ENCODE measurements around the gene NUP155.
"Not testable (repeated sequence)": the region's sequence is repeated elsewhere in the genome, so short reads cannot be mapped to it uniquely, and the experiment has no call there.

The NUP155 gene

DNA sequence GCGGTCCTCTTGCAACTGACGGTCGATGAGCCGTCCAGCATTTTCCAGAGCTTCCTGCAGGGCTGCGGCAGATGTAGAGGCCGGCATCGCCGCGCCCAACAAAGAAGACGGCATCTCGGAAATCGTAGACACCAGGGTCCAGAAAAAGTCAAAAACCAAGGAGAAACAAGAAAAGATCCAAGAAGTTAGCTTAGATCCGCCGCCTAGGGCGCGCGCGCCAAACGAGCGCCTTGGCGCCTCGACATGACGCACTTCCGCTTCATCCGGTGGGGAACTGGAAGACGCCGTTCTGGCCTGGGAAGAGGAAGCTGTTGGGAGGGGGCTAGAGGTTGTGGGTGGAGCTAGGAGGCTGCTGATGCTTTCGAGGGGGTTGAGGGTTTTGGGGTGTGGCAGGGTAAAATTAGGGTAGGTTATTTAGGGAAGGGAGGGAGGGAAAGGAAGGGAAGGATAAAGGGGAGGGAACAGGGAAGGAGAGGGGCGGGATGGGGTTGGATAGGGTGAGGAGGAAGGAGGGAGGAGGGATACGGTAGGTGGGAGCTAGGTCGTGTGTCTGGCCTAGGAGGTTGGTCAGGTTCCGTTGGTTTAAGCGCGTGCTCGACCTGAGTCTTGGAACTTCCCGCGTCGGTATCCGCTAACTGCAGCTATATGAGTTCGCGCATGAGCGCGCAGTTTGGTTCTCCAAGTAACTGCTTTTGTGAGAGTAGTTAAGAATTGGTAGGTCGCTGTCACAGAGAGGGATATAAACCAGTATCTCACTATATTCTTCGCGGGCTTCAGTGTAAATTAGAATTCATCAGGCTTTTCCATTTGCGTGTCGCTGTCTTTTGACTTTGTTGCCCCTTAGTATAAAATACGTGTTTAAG is at the start of gene NUP155:
Gene NUP155 (minus strand): TSS at position 243 of the 863 bp plus-strand sequence. CDS start 129 bp downstream, at position 114.
- peak; percentile 97 to 98 for DNase-seq

DNA sequence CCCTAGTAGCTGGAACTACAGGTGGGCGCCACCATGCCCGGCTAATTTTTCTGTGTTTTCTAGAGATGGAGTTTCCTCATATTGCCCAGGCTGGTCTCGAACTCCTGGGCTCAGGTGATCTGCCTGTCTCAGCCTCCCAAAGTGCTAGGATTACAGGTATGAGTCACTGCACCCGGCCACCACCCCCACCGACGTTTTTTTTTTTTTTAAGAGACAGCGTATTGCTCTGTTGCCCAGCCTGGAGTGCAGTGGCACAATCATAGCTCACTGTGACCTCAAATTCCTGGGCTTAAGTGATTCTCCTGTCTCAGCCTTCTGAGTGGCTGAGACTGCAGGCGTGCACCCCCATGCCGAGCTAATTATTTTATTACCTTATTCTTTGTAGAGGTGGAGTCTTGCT is 46.4 kb upstream of the NUP155 start:
- no peak for DNase-seq

DNA sequence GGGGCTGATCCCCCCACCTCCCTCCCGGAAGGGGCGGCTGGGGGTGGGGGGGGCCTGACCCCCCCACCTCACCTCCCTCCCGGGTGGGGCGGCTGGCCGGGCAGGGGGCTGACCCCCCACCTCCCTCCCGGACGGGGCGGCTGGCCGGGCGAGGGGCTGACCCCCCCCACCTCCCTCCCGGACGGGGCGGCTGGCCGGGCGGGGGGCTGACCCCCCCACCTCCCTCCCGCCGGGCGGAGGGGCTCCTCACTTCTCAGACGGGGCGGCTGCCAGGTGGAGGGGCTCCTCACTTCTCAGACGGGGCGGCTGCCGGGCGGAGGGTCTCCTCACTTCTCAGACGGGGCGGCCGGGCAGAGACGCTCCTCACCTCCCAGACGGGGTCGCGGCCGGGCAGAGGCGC is 44.5 kb upstream of the NUP155 start:
- DNase-seq = not testable (repeated sequence)

DNA sequence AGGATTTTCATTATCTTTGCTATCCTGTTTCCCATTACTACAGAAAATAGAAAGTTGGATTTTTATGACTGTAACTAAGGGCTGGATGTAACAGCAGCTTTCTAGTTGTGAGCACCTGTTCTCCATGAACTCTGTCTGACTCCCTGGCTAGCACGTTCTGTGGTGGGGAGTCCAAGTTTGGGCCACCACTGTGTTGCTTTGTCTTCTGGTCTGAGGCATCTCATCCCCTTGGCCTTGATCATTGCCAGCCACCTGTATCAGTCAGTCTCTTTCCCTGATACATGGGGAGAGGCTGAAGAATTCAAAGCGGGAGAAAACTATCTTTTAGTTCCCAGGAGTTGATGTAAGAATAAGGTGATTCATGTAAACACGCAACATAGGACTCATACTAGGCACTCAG is 41.6 kb upstream of the NUP155 start:
- DNase-seq = no peak

DNA sequence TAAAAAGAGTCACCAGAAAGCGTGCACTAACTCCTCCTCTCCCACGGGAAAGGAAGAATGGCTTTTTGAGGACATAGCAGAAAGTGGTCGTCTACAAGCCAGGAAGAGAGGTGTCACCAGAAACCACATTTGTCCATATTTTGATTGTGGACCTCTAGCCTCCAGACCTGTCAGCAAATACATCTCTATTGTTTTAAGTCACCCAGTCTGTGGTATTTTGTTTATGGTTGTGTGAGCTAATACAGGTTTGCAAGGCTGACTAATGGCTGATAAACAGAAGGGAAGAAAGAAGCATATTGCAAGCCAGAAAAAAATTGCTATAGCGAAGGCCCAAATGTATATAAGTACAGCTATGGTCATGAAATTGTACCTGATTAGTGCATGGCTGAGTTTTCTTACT is 29.6 kb upstream of the NUP155 start:
- DNase-seq = no peak

DNA sequence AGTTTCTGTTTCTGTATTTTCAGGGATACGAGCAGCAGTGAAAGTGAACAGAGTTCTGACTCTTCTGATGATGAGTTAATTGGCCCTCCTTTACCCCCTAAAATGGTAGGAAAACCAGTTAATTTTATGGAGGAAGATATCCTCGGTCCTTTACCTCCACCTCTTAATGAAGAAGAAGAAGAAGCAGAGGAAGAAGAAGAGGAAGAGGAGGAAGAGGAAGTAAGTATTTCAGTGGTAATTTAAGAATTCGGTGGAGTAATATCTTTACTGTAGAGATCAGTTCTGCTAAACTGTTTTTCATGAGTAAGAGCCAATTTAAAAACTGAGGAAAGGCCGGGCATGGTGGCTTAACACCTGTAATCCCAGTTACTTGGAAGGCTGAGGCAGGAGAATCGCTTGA is 25.4 kb upstream of the NUP155 start:
- no peak for DNase-seq

DNA sequence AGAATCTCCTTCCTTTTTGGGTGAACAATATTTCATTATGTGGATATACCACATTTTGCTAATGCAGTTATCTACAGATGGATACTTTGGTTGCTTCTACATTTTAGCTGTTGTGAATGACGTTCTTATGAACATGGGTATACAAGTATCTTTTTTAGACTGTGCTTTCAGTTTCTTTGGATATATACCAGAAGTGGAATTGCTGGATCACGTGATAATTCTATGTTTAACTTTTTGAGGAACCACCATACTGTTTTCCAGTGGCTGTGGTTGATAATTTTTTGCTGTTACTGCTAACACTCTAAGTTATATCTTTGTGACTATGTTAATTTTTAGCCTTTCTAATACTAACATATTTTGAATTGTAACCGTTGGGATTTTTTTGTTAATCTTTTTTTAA is 20.7 kb upstream of the NUP155 start:
- DNase-seq = no peak

DNA sequence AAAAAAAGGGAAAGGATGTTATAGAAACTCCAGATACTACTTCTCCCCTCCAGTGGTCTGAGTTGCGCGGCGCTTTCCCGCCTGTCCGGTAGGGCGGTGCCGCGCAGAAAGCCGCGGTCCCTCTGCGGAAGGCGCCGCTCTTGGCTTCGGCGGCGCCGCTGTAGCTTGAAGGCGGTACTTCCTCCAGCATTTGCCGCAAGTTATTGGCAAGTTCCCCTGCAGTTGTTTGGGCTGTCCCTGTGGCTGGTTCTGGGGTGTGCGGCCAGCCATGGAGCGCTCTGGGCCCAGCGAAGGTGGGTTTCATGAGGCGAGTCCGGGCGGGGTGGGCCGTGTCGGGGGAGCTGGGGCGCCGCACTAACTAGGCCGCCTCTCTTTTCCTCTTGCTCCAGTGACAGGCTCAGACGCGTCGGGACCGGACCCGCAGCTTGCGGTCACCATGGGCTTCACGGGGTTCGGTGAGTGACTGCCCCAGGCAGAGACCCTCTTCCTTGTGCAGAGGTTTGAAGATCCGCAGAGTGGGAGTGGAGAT is 8.3 kb upstream of the NUP155 start, which contains the start of gene WDR70:
Gene WDR70 (plus strand): TSS at position 219 of the 529 bp plus-strand sequence. CDS start 50 bp downstream, at position 269.
- peak; percentile 86 to 96 for DNase-seq

DNA sequence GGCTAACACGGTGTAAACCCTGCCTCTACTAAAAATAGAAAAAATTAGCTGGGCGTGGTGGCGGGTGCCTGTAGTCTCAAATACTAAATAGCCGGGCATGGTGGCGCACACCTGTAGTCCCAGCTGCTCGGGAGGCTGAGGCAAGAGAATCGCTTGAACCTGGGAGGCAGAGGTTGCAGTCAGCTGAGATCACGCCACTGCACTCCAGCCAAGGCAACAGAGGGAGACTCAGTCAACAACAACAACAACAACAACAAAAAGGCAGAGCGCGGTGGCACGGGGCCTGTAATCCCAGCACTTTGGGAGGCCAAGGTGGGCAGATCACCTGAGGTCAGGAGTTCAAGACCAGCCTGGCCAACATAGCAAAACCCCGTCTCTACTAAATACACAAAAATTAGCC is 7.2 kb upstream of the NUP155 start:
- not testable (repeated sequence) for DNase-seq

DNA sequence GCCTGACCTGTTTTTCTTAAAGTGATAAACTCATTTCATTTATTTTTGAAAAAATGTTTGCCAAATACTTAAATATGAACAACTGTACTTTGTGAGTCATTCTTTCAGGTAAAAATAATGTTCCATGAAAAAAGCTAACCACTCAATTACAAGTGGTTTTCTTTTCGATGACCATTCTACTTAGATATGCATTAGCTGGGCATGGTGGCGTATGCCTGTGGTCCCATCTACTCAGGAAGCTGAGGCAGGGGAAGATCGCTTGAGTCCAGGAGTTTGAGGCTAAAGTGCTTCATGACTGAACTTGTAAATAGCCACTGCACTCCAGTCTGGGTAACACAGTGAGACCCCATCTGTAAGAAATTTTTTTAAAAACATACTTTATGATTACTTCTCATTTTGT is 4.2 kb upstream of the NUP155 start:
- DNase-seq = no peak

DNA sequence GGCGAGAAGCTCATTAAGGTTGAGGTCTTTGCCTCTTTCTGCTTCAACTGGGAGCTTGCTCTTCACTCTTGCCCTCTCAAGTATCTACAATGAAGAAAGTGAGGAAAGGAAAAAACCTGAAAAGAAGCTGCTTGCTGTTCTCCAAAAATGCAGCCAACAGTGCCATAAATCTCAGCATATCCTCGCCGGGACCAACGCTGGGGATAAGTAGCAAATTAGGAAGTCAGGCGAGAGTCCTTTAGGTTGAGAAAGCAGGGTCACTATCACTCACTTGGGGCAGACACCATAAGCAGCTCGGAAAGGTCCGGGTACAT is 399 bp downstream of the NUP155 start:
- DNase-seq = no peak

DNA sequence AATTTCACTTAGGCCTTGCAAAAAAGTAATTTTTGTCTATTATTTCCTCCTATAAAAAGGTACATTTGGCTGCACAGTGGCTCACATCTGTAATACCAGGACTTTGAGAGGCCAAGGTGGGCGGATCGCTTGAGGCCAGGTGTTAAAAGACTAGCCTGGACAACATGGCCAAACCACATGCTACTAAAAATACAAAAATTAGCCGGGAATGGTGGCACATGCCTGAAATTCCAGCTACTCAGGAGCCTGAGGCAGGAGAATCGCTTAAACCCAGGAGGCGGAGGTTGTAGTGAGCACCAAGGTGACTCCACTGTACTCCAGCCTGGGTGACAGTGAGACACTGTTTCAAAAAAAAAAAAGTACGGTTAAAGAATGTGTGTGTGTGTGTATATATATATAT is 15.7 kb downstream of the NUP155 start:
- no peak for DNase-seq

DNA sequence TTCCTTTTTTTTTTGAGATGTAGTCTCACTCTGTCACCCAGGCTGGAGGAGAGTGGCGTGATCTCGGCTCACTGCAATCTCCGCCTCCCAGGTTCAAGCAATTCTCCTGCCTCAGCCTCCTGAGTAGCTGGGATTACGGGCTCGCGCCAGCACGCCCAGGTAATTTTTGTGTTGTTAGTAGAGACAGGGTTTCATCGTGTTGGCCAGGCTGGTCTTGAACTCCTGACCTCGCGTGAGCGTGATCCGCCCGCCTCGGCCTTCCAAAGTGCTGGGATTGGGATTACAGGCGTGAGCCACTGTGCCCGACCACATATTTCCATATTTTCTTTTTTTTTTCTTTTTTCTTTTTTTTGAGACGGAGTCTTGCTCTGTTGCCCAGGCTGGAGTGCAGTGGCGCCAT is 28.2 kb downstream of the NUP155 start:
- DNase-seq = not testable (repeated sequence)

DNA sequence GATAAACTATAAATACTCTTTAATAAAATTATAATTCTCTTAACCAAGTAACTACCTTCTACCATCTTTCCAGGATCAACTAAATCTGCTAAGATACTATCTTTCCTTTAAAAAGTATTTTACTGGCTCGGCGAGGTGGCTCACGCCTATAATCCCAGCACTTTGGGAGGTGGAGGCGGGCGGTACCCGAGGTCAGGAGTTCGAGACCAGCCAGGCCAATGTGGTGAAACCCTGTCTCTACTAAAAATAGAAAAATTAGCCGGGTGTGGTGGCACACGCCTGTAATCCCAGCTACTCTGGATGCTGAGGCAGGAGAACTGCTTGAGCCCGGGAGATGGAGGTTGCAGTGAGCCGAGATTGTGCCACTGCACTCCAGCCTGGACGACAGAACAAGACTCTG is 36.2 kb downstream of the NUP155 start:
- not testable (repeated sequence) for DNase-seq

DNA sequence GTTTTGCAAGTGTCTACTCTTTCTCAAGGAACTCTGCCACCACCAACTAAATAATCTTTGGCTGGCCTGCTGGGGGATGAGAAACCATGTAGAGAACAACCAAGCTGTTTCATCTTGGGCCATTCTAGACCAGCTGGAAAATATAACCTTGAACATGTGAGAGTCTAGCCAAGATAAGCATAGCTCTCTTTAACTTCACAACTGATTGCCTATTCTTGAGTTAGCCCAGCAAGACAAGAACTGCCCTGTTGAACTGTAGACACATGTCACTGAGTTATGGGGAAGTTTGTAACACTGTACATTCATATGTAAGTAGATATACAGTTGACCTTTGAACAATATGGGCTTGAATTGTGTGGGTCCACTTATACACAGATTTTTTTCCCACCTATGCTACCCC is 44.4 kb downstream of the NUP155 start:
- no peak for DNase-seq

DNA sequence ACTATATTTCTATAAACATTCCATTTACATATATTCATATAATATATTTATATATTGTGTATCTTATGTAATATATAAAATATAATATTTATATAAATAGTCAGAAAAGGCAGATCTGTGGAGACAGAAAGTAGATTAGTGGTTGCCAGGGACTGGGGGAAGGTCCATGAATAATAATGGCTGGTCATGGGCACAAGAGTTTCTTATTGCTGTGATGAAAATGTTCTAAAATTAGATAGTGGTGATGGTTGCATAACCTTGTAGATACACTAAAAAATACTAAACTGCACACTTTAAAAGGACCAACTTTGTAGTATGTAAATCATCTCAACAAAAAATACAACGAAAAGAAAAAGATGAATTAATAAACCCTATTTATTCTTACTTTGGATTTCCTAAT is 47.3 kb downstream of the NUP155 start:
- DNase-seq = no peak

DNA sequence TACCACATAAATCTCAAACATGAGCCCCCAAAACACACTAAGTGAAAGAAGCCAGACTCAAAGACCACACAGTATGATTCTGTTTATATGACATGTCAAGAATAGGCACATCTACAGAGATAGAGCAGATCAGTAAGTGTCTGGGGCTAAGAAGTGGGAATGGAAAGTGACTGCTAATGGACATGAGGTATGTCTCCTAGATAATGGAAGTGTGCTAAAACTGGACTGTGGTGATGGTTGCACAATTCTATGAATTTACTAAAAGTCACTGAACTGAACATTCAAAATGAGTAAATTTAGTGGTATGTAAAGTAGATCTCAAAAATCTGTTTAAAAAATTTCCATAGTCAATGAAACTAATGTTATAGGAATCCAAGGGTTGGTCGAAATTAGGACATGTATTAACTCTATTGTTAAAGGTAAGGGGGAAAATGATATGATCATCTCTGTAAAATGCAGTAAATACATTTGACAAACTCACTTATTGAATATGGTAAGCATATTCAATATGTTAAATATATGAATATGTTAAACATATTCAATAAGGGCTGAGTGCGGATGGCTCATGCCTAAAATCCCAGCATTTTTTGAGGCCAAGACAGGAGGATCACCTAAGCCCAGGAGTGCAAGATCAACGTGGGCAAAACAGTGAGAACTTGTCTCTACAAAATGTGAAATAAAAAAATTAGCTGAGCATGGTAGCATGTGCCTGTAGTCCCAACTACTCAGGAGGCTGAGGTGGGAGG is 51.7 kb downstream of the NUP155 start:
- DNase-seq = no peak

DNA sequence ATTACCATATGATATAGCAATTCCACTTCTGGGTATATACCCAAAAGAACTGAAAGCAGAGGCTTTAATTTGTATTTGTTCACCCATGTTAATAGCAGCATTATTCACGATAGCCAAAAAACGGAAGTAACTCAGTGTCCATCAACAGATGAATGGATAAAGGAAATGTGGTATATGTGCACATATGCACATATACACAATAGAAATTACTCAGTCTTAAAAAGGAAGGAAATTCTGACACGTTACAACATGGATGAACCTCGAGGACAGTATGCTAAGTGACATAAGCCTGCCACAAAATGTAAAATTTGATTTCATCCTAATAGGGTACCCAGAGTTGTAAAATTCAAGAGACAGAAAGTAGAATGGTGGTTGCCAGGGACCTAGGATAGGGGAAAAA is 54.9 kb downstream of the NUP155 start:
- no peak for DNase-seq

DNA sequence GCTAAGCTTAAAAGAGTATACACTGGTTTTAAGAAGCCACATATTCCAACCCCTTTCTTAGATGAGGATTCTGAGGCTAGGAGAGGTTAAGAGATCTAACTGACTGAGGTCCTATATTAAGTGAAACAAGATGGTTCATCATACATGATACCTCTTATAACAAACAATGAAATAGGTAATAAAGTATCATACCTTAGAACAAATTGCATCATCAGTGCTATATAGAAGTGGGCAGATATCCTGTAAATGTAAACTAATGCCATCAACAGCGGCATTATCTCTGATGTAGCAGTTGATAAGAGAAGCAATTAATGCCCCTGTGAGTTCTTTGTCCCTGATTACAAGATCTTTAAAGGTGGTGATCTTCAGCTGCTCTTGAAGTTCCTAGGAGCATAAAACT is 60.5 kb downstream of the NUP155 start:
- no peak for DNase-seq

DNA sequence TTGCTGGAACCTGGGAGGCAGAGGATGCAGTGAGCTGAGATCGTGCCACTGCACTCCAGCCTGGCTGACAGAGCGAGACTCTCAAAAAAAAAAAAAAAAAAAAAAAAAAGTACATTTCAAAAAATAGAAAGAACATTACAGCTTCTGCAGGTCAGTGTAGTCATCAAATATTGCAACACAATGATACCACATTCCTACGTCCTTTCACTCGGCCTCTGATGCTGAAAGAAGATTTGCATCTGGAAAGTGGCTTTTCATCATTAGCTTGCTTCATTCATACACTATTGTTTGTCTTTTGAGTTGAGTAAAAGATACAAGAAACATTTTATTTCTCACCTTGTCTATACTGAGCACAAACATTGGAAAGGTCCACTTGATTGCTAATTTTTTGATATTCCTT is 62.1 kb downstream of the NUP155 start:
- no peak for DNase-seq

DNA sequence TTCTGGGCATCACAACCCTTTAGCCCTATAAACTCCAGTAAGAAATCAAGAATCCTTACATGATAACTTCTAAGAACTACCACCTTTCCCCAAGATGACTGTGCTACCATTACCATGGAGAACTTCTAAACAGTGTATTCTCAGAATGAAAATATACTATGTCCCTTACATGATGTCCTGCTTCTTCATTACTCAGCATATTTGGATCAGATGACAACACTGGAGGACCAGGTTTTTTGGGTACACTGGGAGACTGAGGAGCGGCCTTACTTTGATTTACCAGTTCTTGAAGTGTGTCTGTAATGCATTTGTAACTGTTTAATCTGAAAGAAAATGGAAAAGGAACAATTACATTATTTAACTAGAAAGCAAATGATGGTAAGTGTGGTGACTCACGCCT is 66.0 kb downstream of the NUP155 start:
- DNase-seq = no peak

DNA sequence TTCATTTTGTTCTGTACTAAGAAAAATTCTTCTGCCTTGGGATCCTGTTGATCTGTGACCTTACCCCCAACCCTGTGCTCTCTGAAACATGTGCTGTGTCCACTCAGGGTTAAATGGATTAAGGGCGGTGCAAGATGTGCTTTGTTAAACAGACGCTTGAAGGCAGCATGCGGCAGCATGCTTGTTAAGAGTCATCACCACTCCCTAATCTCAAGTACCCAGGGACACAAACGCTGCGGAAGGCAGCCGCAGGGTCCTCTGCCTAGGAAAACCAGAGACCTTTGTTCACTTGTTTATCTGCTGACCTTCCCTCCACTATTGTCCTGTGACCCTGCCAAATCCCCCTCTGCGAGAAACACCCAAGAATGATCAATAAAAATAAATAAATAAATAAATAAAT is 74.6 kb downstream of the NUP155 start:
- not testable (repeated sequence) for DNase-seq

DNA sequence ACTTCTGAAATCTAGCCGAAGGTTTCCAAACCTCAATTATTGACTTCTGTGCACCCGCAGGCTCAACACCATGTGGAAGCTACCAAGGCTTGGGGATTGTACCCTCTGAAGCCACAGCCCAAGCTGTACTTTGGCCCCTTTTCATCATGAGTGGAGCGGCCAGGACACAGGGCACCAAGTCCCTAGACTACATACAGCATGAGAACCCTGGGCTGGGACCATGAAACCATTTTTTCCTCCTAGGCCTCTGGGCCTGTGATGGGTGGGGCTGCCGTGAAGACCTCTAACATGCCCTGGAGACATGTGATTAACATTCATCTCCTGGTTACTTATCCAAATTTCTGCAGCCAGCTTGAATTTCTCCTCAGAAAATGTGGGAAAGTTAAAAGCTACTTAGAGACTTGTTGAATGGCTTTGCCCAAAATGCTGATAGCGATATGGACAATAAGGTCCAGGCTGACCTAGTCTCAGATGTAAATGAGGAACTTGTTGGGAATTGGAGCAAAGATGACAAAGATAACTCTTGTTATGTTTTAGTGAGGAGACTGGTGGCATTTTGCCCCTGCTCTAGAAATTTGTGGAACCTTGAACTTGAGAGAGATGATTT is 87.6 kb downstream of the NUP155 start:
- no peak for DNase-seq

DNA sequence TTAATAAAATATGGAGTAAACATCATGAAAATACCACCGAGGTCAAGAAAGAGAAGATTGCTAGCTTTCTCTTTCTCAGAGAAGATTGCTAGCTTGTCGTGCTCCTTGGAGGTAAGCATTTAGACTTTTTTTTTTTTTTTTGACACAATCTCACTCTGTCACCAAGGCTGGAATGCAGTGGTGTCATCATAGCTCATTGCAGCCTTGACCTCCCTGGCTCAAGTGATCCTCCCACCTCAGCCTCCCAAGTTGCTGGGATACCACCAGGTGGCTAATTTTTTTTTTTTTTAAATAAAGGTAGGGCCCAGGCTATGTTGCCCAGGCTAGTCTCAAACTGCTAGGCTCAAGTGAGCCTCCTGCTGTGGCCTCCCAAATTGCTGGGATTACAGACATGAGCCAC is 95.4 kb downstream of the NUP155 start:
- DNase-seq = no peak
